GM18508 (cell line): ENCODE measurements around the gene GP1BA.
"Not testable (repeated sequence)": the region's sequence is repeated elsewhere in the genome, so short reads cannot be mapped to it uniquely, and the experiment has no call there.

Experiments
- ATAC-seq: cut with Tn5 transposase; IDR thresholded peaks from one replicate; pipeline ENCODE4 v1.9.1; 2021; ENCODE audit warnings: moderate number of reproducible peaks; ENCODE audit not compliant: insufficient read depth, unreplicated experiment

GP1BA gene

DNA sequence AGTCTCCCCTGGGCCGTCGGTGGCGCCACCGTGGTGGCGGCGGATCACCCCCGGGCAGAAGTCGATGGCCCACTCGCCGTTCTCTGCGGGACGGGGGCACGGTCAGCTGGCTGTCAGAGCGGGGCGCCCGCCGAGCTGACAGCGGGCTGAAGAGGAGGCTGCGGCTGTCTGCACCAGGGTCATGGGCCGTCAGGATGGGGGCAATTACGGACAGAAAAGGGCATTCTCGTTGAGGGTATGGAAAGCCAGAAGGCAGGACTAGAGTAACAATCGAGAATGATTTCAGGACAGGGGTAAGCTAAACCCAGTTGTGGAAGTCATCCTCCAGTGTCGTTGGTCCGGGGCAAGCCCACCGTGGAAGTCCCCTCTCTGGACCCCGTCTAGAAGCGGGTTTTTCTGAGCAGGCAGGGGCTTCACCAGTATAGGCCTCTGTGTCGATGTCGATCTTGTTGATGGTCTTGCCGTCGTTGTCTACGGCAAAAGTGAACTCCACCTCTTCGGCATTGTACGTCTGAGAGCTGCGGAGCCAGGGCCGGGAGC is 30.9 kb upstream of the GP1BA start:
- ATAC-seq: no peak

DNA sequence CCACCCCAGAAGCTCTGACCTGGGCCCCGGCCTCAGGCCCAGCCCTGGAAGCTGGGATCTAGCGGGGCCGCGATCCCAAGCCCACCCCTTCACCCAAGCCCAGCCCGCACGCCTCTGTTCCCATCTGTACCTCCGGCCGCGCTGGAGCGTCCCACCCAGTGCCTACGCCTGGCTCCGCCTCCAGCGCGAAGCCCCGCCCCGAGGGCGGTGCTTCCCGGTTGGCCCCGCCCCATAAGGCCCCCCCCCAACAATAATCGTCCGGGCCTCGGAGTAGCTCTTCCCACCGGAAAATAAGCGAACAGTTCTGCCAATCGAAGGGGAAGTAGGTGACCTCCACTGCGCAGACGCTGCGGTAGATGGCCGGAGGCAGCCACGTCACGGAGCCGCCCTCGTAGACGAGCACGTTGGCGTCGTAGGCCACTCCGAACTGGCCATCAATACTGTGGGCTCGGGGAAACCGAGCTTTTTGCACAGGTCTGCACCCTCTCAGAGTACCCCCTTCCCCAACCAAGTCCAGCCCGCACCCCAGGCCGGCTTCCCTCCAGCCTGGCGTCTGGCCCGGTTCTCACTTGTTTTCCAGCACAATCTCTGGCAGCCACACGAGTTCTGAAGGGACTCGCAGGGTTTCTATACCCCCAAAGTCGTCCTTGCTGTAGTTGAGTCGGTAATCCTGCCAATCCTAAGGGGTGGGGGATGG is 30.3 kb upstream of the GP1BA start:
- no peak for ATAC-seq

DNA sequence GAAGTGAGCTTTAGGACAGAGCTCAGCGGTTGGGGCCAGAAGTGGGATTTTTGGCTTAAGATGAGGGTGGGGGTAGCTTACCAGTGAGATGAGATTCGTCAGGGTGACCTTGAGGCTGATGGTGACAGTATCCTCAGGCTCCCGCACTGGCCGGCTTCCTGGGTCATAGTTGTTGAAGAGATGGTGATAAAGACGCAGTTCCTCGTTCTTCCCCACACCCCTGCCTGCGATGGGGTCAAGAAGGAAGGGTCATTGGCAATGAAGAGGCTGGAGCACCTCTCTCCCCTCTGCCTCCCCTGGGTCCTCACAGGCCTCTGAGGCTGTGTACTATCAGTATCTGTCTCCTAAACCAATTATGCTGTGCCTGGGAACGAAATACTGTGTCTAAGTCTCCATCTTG is 29.5 kb upstream of the GP1BA start:
- no peak for ATAC-seq

DNA sequence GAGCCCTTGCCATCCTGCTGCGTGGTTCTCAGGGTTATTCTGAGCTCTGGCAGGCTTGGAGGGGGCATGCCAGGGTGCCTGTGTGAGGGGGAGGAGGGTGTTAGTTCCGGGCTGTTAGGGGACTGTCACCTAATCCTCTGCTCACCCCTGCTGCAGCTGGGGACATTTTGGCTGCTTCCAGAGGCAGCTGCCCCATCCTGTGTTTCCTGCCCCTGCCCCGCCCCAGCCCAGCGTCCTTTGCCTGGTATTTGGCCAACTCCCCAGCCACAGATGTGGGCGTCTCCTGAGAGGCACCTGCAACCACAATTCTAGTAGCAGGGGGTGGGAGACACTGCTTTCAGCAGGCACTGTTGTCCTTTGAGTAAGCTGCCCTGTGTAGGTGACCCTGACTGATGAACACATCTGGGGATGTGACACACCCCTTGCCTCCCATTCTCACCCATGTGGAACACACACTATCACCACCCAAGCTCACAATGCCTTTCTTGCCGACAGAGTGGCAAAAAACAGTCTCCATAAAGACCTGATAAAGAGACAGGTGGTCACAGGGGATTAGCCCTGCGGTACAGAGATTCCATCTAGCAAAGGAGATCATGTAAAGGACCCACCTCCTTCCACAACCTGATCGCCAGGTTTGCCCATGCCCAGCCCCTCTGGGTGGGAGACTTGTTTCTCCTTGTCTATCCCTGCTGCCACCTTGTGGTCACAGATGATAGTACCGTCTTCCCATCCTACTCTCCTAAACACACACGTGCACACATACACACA is 28.8 kb upstream of the GP1BA start, which contains the start of gene CHRNE:
CHRNE (minus strand) TSS at position 48 of the 768 bp plus-strand sequence; CDS start at position 13, 35 bp downstream.
- ATAC-seq: no peak

DNA sequence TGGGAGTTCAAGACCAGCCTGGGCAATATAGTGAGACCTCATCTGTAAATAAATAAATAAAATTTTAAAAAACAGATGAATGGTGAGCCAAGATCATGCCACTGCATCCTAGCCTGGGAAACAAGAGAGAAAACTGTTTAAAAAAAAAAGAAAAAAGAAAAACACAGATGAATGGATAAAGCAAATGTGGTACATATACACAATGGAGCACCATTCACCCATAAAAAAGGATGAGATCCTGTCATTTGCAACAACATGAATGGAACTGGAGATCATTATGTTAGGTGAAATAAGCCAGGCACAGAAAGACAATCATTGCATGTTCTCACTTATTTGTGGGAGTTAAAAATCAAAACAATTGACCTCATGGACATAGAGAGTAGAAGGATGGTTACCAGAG is 25.4 kb upstream of the GP1BA start:
- not testable (repeated sequence) for ATAC-seq

DNA sequence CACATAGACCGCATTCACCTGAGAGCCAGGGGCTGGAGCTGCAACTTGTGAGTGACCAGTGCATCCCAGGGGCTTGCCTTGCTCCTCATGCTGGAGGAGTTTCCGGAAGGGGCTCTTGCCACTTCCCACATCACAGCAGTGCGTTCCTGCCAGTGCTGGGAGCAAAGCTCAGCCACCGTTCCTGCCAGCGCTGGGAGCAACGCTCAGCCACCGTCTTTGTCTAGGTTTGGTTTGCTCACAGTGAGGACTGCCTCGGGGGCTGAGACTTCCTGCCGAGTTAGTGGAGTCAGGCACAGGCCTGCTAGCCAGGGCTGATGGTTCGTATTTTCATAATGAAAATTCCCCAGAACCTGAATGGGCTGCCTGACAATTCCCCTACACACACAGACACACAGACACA is 23.8 kb upstream of the GP1BA start:
- ATAC-seq: no peak

DNA sequence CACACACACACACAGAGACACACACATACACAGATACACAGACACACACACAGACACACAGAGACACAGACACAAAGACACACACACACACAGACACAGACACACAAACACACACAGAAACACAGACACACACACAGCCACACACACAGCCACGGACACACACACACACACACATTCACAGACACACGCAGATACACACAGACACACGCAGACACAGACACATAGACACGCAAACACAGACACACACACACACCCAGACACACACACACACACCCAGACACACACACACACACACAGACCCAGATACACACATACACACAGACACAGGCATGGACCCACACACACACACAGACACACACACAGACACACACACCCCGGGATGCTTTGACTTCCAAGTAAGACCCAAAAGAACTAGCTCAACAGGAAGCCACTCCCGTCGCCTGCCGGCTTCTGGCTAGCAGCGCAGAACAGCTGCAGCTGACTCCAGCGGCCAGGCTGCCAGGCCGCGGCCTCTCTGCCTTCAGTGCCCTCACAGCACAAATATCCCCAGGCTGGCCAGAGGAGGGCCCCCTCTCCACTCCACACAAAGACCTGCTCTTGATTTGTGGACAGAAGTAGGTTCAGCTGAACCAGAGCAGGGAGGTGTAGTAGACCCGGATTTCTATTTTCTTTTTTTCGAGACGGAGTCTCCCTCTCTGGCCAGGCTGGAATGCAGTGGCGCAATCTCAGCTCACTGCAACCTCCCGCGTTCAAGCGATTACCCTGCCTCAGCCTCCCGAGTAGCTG is 23.2 kb upstream of the GP1BA start:
- ATAC-seq: no peak

DNA sequence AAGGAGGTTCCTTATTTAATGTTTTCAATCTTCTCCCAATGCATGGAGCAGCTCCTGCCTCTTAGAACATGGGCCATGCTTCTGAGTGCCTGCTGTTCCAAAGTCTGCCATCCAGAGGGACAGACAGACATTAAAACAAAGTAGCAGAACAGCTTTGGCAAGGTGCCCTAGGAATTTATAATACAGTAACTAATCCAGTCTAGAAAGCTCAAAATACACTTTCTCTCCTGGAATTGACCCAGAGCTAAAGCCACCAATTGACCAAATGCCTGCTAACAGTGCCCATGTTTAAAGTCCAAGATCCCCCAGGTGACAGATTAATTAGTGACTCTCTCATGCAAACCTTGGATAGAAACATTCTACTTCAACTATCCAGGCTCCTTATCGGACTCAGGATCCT is 18.1 kb upstream of the GP1BA start:
- ATAC-seq: no peak

DNA sequence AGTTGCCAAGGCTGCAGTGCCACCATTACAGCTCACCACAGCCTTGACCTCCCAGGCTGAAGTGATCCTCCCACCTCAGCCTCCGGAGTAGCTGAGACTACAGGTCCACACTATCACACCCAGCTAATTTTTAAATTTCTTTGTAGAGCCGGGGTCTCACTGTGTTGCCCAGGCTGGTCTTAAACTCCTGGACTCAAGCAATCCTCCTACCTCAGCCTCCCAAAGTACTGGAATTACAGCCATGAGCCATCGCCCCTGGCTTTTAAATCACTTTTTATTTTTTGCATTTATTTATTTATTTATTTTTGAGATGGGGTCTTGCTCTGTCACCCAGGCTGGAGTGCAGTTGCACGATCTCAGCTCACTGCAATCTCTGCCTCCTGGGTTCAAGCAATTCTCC is 17.5 kb upstream of the GP1BA start:
- ATAC-seq: not testable (repeated sequence)

DNA sequence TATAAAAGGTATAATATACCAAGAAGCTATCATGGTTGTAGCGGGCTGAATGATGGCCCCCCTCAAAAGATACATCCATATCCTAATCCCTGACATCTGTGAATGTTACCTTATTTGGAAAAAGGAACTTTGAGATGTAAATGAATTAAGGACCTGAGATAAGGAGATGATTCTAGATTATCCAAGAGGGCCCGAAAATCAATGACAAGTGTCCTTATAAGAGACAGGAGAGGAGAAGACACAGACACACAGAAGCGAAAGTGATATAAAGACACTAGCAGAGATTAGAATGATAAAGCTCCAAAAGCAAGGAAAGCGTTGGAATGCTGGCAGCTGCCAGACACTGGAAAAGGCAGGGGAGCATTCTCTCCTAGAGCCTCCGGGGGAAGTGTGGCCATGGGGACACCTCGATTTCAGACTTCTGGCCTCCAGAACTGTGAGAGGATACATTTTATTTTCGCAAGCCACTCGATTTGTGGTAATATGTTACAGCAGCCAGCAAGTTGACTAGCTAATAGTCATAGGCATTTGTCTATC is 12.5 kb upstream of the GP1BA start:
- ATAC-seq: no peak

DNA sequence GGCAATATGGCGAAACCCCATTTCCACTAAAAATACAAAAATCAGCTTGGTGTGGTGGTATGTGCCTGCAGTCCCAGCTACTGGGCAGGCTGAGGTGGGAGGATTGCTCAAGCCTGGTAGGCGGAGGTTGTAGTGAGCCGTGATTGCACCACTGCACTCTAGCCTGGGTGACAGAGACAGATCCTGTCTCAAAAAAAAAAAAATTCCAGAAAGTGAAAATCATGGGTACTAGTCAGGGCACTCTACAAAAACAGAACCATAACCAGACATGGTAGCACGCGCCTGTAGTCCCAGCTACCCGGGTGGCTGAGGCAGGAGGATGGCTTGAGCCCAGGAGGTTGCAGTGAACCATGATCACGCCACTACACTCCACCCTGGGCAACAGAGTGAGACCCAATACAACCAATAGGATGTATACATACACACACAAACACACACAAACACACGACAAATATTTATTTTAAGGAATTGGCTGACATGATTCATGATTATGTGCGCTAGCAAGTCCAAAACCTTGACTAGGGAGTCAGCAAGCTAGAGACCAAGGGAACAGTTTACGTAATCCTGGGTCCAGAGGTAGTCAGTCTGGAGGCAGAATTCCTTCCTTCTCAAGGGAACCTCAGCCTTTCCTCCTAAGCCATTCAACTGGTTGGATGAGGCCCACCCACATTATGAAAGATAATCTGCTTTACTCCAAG is 11.6 kb upstream of the GP1BA start:
- no peak for ATAC-seq

DNA sequence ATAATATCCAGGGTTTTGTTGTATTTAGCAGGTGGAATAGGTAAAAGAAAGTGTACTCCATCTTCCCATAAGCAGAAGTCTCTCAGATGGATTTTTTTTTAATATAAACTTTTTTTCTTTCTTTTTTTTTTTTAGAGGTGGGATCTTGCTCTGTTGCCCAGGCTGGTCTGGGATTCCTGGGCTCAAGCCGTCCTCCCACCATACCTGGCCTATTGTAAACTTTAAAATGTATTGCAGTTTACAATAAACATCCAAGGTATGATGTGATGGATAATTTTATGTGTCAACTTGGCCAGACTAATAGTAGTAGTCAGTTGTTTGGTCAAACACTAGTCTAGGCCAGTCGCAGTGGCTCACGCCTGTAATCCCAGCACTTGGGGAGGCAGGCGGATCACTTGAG is 10.8 kb upstream of the GP1BA start:
- no peak for ATAC-seq

DNA sequence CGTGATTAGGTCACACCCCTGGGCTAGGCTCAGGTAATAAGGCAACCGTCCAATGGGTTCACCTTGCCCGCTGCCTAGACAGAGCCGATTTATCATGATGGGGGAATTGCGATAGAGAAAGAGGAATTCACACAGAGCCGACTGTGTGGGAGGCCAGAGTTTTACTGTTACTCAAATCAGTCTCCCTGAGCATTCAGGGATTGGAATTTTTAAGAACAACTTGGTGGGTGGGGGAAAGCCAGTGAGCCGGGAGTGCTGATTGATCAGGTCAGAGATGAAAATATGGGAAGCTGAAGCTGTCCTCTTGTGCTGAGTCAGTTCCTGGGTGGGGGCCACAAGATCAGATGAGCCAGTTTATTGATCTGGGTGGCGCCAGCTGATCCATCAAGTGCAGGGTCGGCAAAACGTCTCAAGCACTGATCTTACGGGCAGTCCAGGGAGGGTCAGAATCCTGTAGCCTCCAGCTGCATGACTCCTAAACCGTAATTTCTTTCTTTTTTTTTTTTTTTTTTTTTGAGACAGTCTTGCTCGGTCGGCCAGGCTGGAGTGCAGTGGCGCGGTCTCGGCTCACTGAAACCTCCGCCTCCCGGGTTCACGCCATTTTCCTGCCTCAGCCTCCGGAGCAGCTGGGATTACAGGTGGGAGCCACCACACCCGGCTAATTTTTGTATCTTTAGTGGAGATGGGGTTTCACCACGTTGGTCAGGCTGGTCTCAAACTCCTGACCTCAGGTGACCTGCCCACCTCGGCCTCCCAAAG is 5.3 kb upstream of the GP1BA start:
- not testable (repeated sequence) for ATAC-seq

DNA sequence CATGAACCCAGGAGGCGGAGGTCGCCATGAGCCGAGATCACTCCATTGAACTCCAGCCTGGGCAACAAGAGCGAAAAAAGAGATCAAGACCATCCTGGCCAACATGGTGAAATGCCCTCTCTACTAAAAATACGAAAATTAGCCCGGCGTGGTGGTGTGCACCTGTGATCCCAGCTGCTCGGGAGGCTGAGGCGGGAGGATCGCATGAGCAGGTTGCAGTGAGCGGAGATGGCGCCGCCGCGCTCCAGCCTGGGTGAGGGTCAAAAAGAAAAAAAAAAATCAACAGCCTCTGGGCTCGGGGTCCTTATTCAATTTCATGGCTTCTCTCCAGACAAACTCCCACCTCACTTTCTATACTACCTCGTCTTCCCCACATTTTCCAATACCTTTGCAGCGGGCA is 3.2 kb upstream of the GP1BA start:
- ATAC-seq: no peak

DNA sequence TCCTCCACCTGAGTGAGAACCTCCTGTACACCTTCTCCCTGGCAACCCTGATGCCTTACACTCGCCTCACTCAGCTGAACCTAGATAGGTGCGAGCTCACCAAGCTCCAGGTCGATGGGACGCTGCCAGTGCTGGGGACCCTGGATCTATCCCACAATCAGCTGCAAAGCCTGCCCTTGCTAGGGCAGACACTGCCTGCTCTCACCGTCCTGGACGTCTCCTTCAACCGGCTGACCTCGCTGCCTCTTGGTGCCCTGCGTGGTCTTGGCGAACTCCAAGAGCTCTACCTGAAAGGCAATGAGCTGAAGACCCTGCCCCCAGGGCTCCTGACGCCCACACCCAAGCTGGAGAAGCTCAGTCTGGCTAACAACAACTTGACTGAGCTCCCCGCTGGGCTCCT is 679 bp downstream of the GP1BA start:
- ATAC-seq: no peak

DNA sequence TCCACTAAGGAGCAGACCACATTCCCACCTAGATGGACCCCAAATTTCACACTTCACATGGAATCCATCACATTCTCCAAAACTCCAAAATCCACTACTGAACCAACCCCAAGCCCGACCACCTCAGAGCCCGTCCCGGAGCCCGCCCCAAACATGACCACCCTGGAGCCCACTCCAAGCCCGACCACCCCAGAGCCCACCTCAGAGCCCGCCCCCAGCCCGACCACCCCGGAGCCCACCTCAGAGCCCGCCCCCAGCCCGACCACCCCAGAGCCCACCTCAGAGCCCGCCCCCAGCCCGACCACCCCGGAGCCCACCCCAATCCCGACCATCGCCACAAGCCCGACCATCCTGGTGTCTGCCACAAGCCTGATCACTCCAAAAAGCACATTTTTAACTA is 1.6 kb downstream of the GP1BA start:
- no peak for ATAC-seq

DNA sequence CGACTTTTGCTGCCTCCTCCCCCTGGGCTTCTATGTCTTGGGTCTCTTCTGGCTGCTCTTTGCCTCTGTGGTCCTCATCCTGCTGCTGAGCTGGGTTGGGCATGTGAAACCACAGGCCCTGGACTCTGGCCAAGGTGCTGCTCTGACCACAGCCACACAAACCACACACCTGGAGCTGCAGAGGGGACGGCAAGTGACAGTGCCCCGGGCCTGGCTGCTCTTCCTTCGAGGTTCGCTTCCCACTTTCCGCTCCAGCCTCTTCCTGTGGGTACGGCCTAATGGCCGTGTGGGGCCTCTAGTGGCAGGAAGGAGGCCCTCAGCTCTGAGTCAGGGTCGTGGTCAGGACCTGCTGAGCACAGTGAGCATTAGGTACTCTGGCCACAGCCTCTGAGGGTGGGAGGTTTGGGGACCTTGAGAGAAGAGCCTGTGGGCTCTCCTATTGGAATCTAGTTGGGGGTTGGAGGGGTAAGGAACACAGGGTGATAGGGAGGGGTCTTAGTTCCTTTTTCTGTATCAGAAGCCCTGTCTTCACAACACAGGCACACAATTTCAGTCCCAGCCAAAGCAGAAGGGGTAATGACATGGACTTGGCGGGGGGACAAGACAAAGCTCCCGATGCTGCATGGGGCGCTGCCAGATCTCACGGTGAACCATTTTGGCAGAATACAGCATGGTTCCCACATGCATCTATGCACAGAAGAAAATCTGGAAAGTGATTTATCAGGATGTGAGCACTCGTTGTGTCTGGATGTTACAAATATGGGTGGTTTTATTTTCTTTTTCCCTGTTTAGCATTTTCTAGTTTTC is 2.3 kb downstream of the GP1BA start:
- no peak for ATAC-seq

DNA sequence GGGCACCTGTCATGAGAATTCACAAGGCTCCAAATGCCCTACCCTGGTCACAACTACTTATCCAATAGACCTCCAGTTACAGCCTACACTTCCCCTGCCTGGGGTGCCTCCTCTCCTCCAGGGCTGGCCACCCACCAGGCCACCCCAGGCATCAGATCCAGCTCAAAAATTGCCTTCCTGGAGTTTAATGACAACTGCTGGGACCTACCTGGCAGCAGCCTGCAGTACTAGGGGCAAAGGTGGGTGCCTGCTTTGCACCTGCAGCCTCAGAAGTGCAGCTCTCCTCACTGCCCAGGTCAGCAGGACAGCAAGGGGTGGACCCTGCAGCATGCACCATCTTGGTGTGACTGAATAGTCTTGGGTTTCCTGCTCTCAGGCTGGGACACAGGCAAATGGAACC is 3.6 kb downstream of the GP1BA start:
- ATAC-seq: no peak
